Measurements from ENCODE around the gene LRRC25.

DNA sequence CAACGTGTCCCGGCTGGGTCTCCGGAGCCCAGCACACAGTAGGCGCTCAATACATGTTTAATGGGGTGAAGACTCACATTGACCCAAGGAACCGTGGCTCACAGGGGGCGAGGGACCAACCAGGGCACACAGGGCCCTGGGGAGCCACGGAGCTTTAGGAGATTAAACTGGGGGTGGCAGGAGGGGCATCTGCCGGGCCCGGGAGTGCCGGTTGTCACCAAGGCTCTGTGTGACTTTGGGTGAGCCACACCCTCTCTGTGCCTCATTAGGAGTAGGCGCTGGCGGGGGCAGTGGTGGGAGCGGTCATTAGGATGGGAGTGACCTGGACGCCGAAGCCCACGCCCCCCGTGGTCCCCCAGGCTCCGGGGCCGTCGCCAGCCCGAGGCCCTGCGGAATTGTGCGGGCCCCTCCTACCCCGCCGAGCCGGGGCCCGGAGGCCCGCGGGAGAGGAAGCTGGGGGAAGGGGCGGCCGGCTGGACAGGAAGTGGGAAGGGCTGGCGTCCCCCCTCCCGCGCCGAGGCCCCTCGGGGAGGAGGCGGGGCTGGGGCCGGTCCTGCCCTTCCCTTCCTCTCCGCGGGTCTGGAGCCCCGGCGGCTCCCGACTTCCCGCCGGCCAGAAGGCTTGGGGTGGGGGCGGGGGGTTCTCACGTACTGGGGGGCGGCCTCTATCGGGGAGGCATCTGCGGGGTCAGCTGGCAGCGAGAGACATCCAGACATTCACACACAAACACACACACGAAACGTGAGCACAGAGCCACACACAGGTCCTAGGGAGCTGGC, 20.0 kb upstream of the LRRC25 start:
- TF ChIP-seq, protein P1, sequence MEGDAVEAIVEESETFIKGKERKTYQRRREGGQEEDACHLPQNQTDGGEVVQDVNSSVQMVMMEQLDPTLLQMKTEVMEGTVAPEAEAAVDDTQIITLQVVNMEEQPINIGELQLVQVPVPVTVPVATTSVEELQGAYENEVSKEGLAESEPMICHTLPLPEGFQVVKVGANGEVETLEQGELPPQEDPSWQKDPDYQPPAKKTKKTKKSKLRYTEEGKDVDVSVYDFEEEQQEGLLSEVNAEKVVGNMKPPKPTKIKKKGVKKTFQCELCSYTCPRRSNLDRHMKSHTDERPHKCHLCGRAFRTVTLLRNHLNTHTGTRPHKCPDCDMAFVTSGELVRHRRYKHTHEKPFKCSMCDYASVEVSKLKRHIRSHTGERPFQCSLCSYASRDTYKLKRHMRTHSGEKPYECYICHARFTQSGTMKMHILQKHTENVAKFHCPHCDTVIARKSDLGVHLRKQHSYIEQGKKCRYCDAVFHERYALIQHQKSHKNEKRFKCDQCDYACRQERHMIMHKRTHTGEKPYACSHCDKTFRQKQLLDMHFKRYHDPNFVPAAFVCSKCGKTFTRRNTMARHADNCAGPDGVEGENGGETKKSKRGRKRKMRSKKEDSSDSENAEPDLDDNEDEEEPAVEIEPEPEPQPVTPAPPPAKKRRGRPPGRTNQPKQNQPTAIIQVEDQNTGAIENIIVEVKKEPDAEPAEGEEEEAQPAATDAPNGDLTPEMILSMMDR (IDR thresholded peaks at IDR 0.05) = no peak
- no peak for TF ChIP-seq POLR2A (IDR thresholded peaks at IDR 0.05)
